ENCODE measurements around the gene PFKFB1.

Gene PFKFB1

DNA sequence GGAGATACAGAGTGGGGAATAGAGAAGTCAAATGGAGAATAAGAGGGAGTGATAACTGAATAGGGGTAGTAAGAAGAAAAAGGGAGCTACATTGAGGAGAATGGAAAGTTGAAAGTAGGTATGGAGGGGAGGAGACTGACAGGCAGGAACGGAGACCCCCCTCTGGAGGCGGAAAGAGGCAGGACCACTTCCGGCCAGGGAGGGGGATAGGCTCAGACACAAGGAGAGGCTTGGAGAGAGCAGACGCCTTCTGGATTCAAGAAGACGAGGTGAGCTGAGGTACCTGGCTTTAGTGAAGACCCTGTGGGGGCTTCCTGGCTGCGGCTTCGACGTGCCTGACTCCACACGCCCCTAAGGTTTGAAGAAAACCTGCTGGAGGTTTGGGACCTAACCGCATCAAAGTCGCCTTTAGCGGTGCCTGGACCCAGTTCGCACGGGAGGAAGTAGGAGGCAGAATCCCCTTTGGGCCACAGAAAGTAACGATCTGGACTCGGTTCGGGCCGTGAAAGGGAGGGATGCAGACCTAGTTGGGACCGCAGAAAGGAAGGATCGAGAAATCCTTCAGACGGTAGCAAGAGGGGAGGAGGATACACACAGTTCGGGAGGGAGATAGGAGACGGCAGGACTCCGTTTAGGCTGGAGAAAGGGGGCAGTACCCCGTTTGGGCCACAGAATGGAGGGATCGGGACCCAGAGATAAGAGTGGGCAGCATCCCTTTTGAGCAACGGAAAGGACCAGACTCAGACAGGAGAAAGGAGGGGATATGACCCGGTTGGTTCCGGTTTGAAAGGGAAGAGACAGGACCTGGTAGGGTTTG lies 73.2 kb downstream of the PFKFB1 start, which contains the start of gene TRO:
Gene TRO, plus strand, starts transcription at position 215 of the 817 bp plus-strand sequence. CDS start 1,423 bp downstream, outside the sequence.
- TF ChIP-seq, protein P1, sequence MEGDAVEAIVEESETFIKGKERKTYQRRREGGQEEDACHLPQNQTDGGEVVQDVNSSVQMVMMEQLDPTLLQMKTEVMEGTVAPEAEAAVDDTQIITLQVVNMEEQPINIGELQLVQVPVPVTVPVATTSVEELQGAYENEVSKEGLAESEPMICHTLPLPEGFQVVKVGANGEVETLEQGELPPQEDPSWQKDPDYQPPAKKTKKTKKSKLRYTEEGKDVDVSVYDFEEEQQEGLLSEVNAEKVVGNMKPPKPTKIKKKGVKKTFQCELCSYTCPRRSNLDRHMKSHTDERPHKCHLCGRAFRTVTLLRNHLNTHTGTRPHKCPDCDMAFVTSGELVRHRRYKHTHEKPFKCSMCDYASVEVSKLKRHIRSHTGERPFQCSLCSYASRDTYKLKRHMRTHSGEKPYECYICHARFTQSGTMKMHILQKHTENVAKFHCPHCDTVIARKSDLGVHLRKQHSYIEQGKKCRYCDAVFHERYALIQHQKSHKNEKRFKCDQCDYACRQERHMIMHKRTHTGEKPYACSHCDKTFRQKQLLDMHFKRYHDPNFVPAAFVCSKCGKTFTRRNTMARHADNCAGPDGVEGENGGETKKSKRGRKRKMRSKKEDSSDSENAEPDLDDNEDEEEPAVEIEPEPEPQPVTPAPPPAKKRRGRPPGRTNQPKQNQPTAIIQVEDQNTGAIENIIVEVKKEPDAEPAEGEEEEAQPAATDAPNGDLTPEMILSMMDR (IDR thresholded peaks at IDR 0.05; ENCODE audit: control insufficient read depth, extremely low read depth, insufficient read depth) = no peak
- DNase-seq (ENCODE audit: low read depth) = no peak
- H3K4me3 ChIP-seq (ENCODE audit: low read depth, low read length) = no peak within 1 kb of the TSS

DNA sequence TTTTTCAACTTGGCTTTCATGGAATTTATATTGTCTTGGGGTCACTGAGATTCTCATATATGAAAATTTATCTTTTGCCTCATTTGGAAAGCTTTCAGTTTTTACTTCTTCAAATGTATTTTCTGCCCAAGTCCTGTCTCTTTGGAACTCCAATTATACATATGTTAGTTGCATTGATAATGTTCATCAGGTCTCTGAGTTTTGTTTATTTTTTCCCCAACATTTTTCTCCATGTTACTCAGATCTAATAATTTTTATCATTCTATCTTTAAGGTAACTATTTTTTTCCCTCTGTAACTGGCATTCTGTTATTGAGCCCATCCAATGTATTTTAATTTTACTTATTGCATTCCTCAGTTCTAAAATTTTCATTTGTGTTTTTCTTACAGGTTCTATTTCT lies 84.0 kb downstream of the PFKFB1 start:
- no peak for DNase-seq (ENCODE audit: low read depth)
- TF ChIP-seq, protein P1 (IDR thresholded peaks at IDR 0.05; ENCODE audit: control insufficient read depth, extremely low read depth, insufficient read depth) = no peak
- no peak overlapping the region for H3K4me3 ChIP-seq (ENCODE audit: low read depth, low read length)

DNA sequence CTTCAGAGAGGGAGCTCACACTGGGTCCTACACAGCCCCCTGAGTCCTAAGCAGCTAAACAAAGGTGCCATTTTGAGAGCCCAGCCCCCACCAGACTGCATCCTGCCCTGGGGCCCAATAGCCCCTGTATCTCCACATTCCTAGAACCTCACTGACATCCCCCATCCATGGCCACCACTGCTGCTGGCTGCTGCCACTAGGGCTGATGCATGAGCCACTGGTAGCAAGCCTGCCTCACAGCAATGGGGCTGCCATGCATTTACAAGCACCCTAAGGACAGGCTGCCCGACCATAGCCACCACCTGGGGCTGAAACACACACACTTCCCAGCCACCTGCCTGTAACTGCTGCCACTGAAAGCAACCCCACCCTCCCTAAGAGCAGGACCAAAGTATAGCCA lies 99.8 kb downstream of the PFKFB1 start:
- no peak overlapping the region for H3K4me3 ChIP-seq (ENCODE audit: low read depth, low read length)
- DNase-seq (ENCODE audit: low read depth) = no peak
- TF ChIP-seq, protein P1 (IDR thresholded peaks at IDR 0.05; ENCODE audit: control insufficient read depth, extremely low read depth, insufficient read depth) = no peak

DNA sequence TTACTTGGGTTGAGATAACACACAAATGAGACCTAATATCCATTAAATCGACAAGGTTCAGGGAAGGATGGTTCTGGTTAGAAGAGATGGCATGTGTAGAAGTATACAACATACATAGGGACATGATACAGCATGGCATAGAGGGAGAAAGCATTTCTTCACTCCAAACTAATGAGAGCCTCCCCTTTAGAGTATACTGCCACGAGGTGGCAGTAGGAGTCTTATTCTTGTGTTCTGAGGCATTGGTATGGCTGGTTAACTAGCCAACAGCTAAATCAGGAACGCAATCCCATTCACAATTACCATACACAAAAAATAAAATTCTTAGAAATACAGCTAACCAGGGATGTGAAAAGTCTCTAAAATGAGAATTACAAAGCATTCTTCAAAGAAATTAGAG lies 102.4 kb downstream of the PFKFB1 start:
- H3K4me3 ChIP-seq (ENCODE audit: low read depth, low read length) = no peak overlapping the region
- DNase-seq (ENCODE audit: low read depth) = peak; percentile 2
- TF ChIP-seq, protein P1 (IDR thresholded peaks at IDR 0.05; ENCODE audit: control insufficient read depth, extremely low read depth, insufficient read depth) = peak; percentile 50

DNA sequence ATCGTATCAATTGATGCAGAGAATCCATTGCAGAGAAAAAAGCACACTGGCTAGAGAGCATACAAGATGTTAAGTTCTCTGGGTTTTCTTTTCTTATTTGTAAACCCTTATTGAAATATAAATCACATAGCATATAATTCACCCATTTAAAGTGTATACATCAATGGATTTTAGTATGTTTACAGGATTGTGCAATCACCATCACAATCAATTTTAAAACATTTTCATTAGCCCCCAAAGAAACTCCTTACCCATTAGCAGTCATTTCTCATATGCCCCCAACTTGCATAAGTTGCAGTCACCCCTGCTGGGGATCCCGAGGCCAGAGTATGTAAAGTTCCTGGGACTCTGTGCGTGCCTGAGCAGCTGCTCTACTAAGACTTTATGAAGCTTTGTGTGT lies 108.2 kb downstream of the PFKFB1 start:
- DNase-seq (ENCODE audit: low read depth) = no peak
- no peak overlapping the region for H3K4me3 ChIP-seq (ENCODE audit: low read depth, low read length)
- TF ChIP-seq, protein P1 (IDR thresholded peaks at IDR 0.05; ENCODE audit: control insufficient read depth, extremely low read depth, insufficient read depth) = no peak
